ENCODE results near the gene ACTBL2. TPM values are rescaled to one million over a fixed set of nuclear protein-coding genes. Genes with fewer than 3 reads are reported as not detected.

ACTBL2 gene
- polyA plus RNA-seq, 2 of the 4 experiments (the other 2 are of a cell fraction): 0.06 TPM

DNA sequence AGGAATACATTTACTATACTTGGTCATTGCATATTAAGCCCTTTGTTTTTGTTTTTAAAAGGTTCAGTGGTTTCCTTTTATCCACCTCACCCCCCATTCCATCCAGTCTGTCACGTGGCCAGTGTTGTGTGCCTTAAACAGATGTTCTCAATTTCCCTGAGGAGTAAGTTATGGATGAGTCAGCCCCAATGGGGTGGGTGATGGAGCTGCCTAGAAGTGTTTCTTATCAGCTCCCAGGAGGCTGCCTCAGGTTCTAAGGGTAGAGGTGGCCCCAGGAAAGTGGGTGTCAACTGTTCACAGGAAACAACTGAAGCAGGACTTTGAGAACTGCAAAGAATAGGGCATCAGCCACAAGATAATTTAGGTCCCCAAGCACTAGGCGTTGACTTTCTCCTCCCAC is 41.1 kb downstream of the ACTBL2 start:
- ATAC-seq (no peak), DNase-seq (ENCODE audit: low read depth in 1 of 2, low spot score in 1 of 2) (peak in 1 of 2 experiments; percentile 28), FAIRE-seq (no peak)
- WGBS (ENCODE audit: missing lambda C conversion rate): 13% methylated on average over 2 of the region's 2 CpGs
- Histone ChIP-seq H3K4me3 (no peak overlapping the region), H3K4me1 (peaks cover 15% of the 10 kb centered on the region; the same call in 2 of the 3 replicates), H3K9me3 (no peaks in the 10 kb centered on the region), H3K4me2 (peak overlapping the region; percentile 19; the same call in 1 of the 3 replicates), H3K27ac (peak overlapping the region in 1 of 2 experiments; percentile 44; a peak in 2 of 6 replicates)
- ChIA-PET POLR2A (no interaction called here), CTCF (interaction anchor here (1.1 to 1.9 kb wide), 2 partner anchors 58 to 142 kb away, joined by 4 to 5 read pairs; no protein-coding TSS in a partner anchor)
- no peak for TF ChIP-seq NR3C1 (IDR thresholded peaks at IDR 0.05)
- no peak for TF ChIP-seq ZSCAN20 (CRISPR knock-in tag; IDR thresholded peaks at IDR 0.05)
- no peak for TF ChIP-seq MAZ (IDR thresholded peaks at IDR 0.05; ENCODE audit: borderline replicate concordance, low read depth, low read length)
- TF ChIP-seq HOXB5 (CRISPR knock-in tag; IDR thresholded peaks at IDR 0.05): no peak
- TF ChIP-seq ZFP36 (IDR thresholded peaks at IDR 0.05; ENCODE audit: borderline replicate concordance, partially characterized antibody): no peak
- no peak for TF ChIP-seq JUN (IDR thresholded peaks at IDR 0.05)
- TF ChIP-seq HDAC2 (IDR thresholded peaks at IDR 0.05): no peak
- no peak for TF ChIP-seq HOXB13 (CRISPR knock-in tag; IDR thresholded peaks at IDR 0.05; ENCODE audit: low read depth)
- no peak for TF ChIP-seq CTCF (IDR thresholded peaks at IDR 0.05)
- no peak for TF ChIP-seq PBX3 (IDR thresholded peaks at IDR 0.05)
- no peak for TF ChIP-seq TFCP2L1 (CRISPR knock-in tag; IDR thresholded peaks at IDR 0.05)
- TF ChIP-seq ZC3H11A (IDR thresholded peaks at IDR 0.05): no peak

GRCh38 chr5:57439601-57440000 is 43.0 kb downstream of the ACTBL2 start:
- ATAC-seq (no peak), DNase-seq (ENCODE audit: low read depth in 1 of 2, low spot score in 1 of 2) (no peak), FAIRE-seq (no peak)
- peaks cover 33% of the 10 kb centered on the region; the same call in 2 of the 3 replicates for H3K4me1 ChIP-seq
- no peaks in the 10 kb centered on the region for H3K9me3 ChIP-seq
- 43% methylated on average over 2 of the region's 2 CpGs for WGBS (ENCODE audit: missing lambda C conversion rate)
- no peak overlapping the region for H3K4me3 ChIP-seq
- no peak for TF ChIP-seq GATA3 (IDR thresholded peaks at IDR 0.05; ENCODE audit: borderline replicate concordance)
- no peak for TF ChIP-seq BCL3 (IDR thresholded peaks at IDR 0.05)
- no peak for TF ChIP-seq ZNF302 (CRISPR knock-in tag; IDR thresholded peaks at IDR 0.05)
- TF ChIP-seq TFCP2L1 (CRISPR knock-in tag; IDR thresholded peaks at IDR 0.05): no peak
- no peak for TF ChIP-seq POLR2A (IDR thresholded peaks at IDR 0.05; ENCODE audit: low read length)
- TF ChIP-seq SREBF2 (IDR thresholded peaks at IDR 0.05): no peak
- TF ChIP-seq CBX2 (IDR thresholded peaks at IDR 0.05; ENCODE audit: borderline replicate concordance, low read depth): no peak
- no peak for TF ChIP-seq KDM5A (IDR thresholded peaks at IDR 0.05)
- no peak for TF ChIP-seq MAFK (IDR thresholded peaks at IDR 0.05; ENCODE audit: partially characterized antibody)
- TF ChIP-seq ESRRA (IDR thresholded peaks at IDR 0.05; ENCODE audit: borderline replicate concordance, low read length): no peak
- TF ChIP-seq RCOR1 (IDR thresholded peaks at IDR 0.05; ENCODE audit: low read depth, low read length): no peak
- TF ChIP-seq CHD2 (IDR thresholded peaks at IDR 0.05; ENCODE audit: low read length, partially characterized antibody): no peak
- TF ChIP-seq ZC3H11A (IDR thresholded peaks at IDR 0.05): no peak
- TF ChIP-seq CHD4 (IDR thresholded peaks at IDR 0.05; ENCODE audit: borderline replicate concordance): no peak
- TF ChIP-seq CEBPB (IDR thresholded peaks at IDR 0.05): no peak
- TF ChIP-seq PBX3 (IDR thresholded peaks at IDR 0.05): no peak
- CTCF ChIA-PET: no interaction called here
- POLR2A ChIA-PET: no interaction called here
- H3K4me2 ChIP-seq: no peak overlapping the region
- no peak overlapping the region for H3K27ac ChIP-seq

All from A549 (cell line).